Endothelial cell of umbilical vein (primary cell): ENCODE data around the gene GNPTAB. TPM values are rescaled to one million over a fixed set of nuclear protein-coding genes. Genes with fewer than 3 reads are reported as not detected.

Experiments used
- BruUV-seq: library from RNA; stranded (reverse); fragments of 400-500 nt; replicated peaks from 2 replicates; lab custom pipeline; 2021; lab: Mats Ljungman, UMichigan
- CTCF ChIA-PET: fragments of 300-600, 350-600 bp; sonication (Branson Sonifier 250); formaldehyde crosslinking; loops from one replicate; lab custom pipeline; 2021; ENCODE audit warnings: antibody characterized with exemption, inconsistent platforms; lab: Charles Lee
- POLR2A ChIA-PET: fragments of 300-600, 350-600 bp; sonication (Branson Sonifier 250); formaldehyde crosslinking; loops from one replicate; lab custom pipeline; 2021; ENCODE audit warnings: antibody characterized with exemption, inconsistent platforms; lab: Charles Lee
- DNase-seq: peaks from one replicate; pipeline ENCODE4 v3.0.0-alpha.2; 2011; ENCODE audit warnings: low read depth, low spot score
- FAIRE-seq: peaks from 2 replicates; lab custom pipeline; 2011; peaks lifted over from hg19 to GRCh38; lab: Jason Lieb, UNC
- H2AFZ ChIP-seq: 2 replicates; pipeline ENCODE4 v1.6.0; 2012; ENCODE audit warnings: low read depth, low read length, control low read depth, inconsistent platforms
- H3K27ac ChIP-seq: 2 replicates; pipeline ENCODE4 v1.5.1; 2011; ENCODE audit warnings: low read depth, mild to moderate bottlenecking, control low read depth, low read length, moderate library complexity; ENCODE audit not compliant: insufficient read depth
- H3K27me3 ChIP-seq, 2 experiments: 2 replicates each; pipeline versions ENCODE4 v1.6.0 to v1.6.1; 2011; ENCODE audit warnings: low read length in 2 of 2, mixed read lengths in 1 of 2; ENCODE audit not compliant: control insufficient read depth in 2 of 2, insufficient read depth in 2 of 2
- H3K36me3 ChIP-seq, 2 experiments: 2 replicates in 1 of 2; 3 replicates in 1 of 2; pipeline ENCODE4 v1.5.1; 2011; ENCODE audit warnings: low read length in 2 of 2, mild to moderate bottlenecking in 1 of 2, moderate library complexity in 1 of 2; ENCODE audit not compliant: control insufficient read depth in 2 of 2, insufficient read depth in 2 of 2; ENCODE audit errors: extremely low read depth in 1 of 2
- H3K4me1 ChIP-seq: 3 replicates; pipeline ENCODE4 v1.5.1; 2011; ENCODE audit warnings: mild to moderate bottlenecking, low read length; ENCODE audit not compliant: control insufficient read depth, insufficient read depth; ENCODE audit errors: extremely low read depth
- H3K4me2 ChIP-seq: 2 replicates; pipeline ENCODE4 v1.6.1; 2011; ENCODE audit warnings: low read length, control low read depth, mixed read lengths; ENCODE audit not compliant: insufficient read depth
- H3K4me3 ChIP-seq, 3 experiments: fragments of 200-600 bp in 1 of 3; sonication (generic), shearing (Covaris generic) in 1 of 3; replicated peaks in 1 of 3; 2 replicates each; pipeline ENCODE4 v1.5.1; 2011 to 2016; ENCODE audit warnings: control low read depth in 3 of 3, low read length in 3 of 3, mild to moderate bottlenecking in 2 of 3, inconsistent platforms in 1 of 3, low read depth in 1 of 3, moderate library complexity in 1 of 3; ENCODE audit not compliant: insufficient read depth in 1 of 3
- H3K79me2 ChIP-seq: 2 replicates; pipeline ENCODE4 v1.6.0; 2012; ENCODE audit warnings: low read length, inconsistent platforms; ENCODE audit not compliant: control insufficient read depth, insufficient read depth
- H3K9ac ChIP-seq: replicated peaks from 2 replicates; pipeline ENCODE3; 2011; ENCODE audit warnings: low read length, control low read depth; ENCODE audit not compliant: insufficient read depth; ENCODE audit errors: extremely low read depth
- H3K9me1 ChIP-seq: replicated peaks from 3 replicates; pipeline ENCODE4 v1.6.0; 2011; ENCODE audit warnings: mild to moderate bottlenecking, low read length; ENCODE audit not compliant: control insufficient read depth, insufficient read depth; ENCODE audit errors: extremely low read depth
- H3K9me3 ChIP-seq: replicated peaks from 2 replicates; pipeline ENCODE4 v1.5.1; 2012; ENCODE audit warnings: low read length, inconsistent platforms; ENCODE audit not compliant: control insufficient read depth, insufficient read depth
- H4K20me1 ChIP-seq: replicated peaks from 2 replicates; pipeline ENCODE3; 2011; ENCODE audit warnings: mild to moderate bottlenecking, low read length; ENCODE audit not compliant: control insufficient read depth, insufficient read depth; ENCODE audit errors: extremely low read depth
- EZH2 ChIP-seq: IDR thresholded peaks from 2 replicates; pipeline ENCODE4 v1.6.1; 2012; ENCODE audit warnings: borderline replicate concordance, low read depth, mild to moderate bottlenecking, moderate library complexity, low read length, inconsistent platforms; ENCODE audit not compliant: severe bottlenecking
- FOS ChIP-seq: IDR thresholded peaks from 2 replicates; pipeline ENCODE4 v1.6.1; 2011; ENCODE audit warnings: mild to moderate bottlenecking, low read length, moderate library complexity, borderline replicate concordance; ENCODE audit not compliant: insufficient read depth
- GATA2 ChIP-seq: IDR thresholded peaks from 2 replicates; pipeline ENCODE4 v1.7.0; 2011; ENCODE audit warnings: low read depth, mild to moderate bottlenecking, moderate library complexity, mixed read lengths, low read length; ENCODE audit not compliant: insufficient read length, insufficient read depth
- JUN ChIP-seq: IDR thresholded peaks from 2 replicates; pipeline ENCODE4 v1.6.1; 2011; ENCODE audit warnings: borderline replicate concordance, low read depth; ENCODE audit not compliant: insufficient read length, insufficient read depth
- MYC ChIP-seq: IDR thresholded peaks from one replicate; pipeline ENCODE4 v1.6.1; 2011; ENCODE audit warnings: mild to moderate bottlenecking, low read depth, low read length
- POLR2A ChIP-seq: IDR thresholded peaks from 2 replicates; pipeline ENCODE4 v1.6.1; 2012; ENCODE audit warnings: low read depth, mild to moderate bottlenecking, control low read depth, low read length
- POLR2AphosphoS5 ChIP-seq: IDR thresholded peaks from 2 replicates; pipeline ENCODE4 v1.6.1; 2012; ENCODE audit warnings: low read depth, mild to moderate bottlenecking, control low read depth, low read length, moderate library complexity; ENCODE audit not compliant: insufficient read depth
- dilution Hi-C: fragments of 300-500 bp; cut with MboI; formaldehyde crosslinking; loops from one replicate; pipeline ENCODE4 v1.15.0; 2019; ENCODE audit warnings: low sequenced_read_pairs; ENCODE audit not compliant: extremely low pct_ligation_motif_present
- intact Hi-C: fragments of 100-400 bp; cut with micrococcal nuclease; formaldehyde crosslinking; loops from one replicate; pipeline ENCODE4 v1.10.0; 2022
- polyA plus RNA-seq, 4 experiments: library from polyadenylated mRNA; depleted of rRNA in 3 of 4; stranded (reverse) in 3 of 4; unstranded in 1 of 4; fragments of >200 nt; gene quantifications; 2 replicates each; pipeline versions ENCODE4 v1.2.1 to v1.2.3, GENCODE V29; 2011 to 2012; ENCODE audit warnings: missing spikeins in 1 of 4
- total RNA-seq: library from RNA; stranded (reverse); gene quantifications from 2 replicates; pipeline ENCODE4 v1.2.3, GENCODE V29; 2021
- TF ChIP-seq, protein P1 (sequence below): IDR thresholded peaks from 2 replicates; pipeline ENCODE4 v1.6.1; 2011; ENCODE audit not compliant: insufficient read depth, insufficient read length
- TF ChIP-seq, protein P2 (sequence below), 2 donors: IDR thresholded peaks; 1 replicate in 1 of 2; 2 replicates in 1 of 2; pipeline ENCODE4 v1.5.1; 2011; ENCODE audit warnings: low read length in 2 of 2, mild to moderate bottlenecking in 2 of 2, moderate library complexity in 2 of 2, control low read depth in 1 of 2, inconsistent platforms in 1 of 2, low read depth in 1 of 2; ENCODE audit not compliant: insufficient read depth in 1 of 2; ENCODE audit errors: extremely low read depth in 1 of 2

GNPTAB gene
- total and polyA plus RNA-seq, 2 donors (not counting 3 experiments of a cell fraction or from before 2014, with no cell fraction given): 15.6 to 39.5 TPM

DNA sequence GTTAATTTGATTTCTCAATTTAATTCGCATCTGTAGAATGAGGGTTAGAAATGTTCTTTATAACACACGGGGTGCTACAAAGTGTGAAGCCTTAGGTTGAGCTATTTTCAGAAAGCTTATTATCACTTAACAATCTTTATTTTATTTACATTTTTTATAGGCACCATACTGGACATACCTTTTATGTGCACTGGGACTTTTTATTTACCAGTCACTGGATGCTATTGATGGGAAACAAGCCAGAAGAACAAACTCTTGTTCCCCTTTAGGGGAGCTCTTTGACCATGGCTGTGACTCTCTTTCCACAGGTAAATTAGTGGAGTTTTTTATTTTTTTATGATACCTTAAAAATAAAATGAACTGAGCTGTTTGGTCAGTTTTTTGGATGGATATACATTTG is 116.8 kb downstream of the GNPTAB start:
- H3K27ac ChIP-seq: no peak overlapping the region
- H3K36me3 ChIP-seq: no peaks in the 10 kb centered on the region
- no peaks in the 10 kb centered on the region for H3K27me3 ChIP-seq
- no peak overlapping the region for H3K4me3 ChIP-seq
- H2AFZ ChIP-seq: no peak overlapping the region
- no peak for FAIRE-seq
- no peak for TF ChIP-seq POLR2AphosphoS5
- TF ChIP-seq GATA2: no peak
- TF ChIP-seq, protein P1, sequence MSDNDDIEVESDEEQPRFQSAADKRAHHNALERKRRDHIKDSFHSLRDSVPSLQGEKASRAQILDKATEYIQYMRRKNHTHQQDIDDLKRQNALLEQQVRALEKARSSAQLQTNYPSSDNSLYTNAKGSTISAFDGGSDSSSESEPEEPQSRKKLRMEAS: no peak
- TF ChIP-seq POLR2A: no peak
- TF ChIP-seq FOS: no peak
- TF ChIP-seq, protein P2, sequence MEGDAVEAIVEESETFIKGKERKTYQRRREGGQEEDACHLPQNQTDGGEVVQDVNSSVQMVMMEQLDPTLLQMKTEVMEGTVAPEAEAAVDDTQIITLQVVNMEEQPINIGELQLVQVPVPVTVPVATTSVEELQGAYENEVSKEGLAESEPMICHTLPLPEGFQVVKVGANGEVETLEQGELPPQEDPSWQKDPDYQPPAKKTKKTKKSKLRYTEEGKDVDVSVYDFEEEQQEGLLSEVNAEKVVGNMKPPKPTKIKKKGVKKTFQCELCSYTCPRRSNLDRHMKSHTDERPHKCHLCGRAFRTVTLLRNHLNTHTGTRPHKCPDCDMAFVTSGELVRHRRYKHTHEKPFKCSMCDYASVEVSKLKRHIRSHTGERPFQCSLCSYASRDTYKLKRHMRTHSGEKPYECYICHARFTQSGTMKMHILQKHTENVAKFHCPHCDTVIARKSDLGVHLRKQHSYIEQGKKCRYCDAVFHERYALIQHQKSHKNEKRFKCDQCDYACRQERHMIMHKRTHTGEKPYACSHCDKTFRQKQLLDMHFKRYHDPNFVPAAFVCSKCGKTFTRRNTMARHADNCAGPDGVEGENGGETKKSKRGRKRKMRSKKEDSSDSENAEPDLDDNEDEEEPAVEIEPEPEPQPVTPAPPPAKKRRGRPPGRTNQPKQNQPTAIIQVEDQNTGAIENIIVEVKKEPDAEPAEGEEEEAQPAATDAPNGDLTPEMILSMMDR (IDR thresholded peaks at IDR 0.05; ENCODE audit: extremely low read depth in 1 of 2, insufficient read depth in 1 of 2, low read depth in 1 of 2, low read length in 2 of 2): no peak
- TF ChIP-seq EZH2: no peak
- no peak for TF ChIP-seq JUN
- TF ChIP-seq MYC: no peak
- no peaks in the 10 kb centered on the region for H3K9me1 ChIP-seq
- dilution Hi-C loops (no loop called here), intact Hi-C loops (no loop called here)
- no peak overlapping the region for H3K9ac ChIP-seq
- no peaks in the 10 kb centered on the region for H4K20me1 ChIP-seq
- no peaks in the 10 kb centered on the region for H3K4me1 ChIP-seq
- CTCF ChIA-PET: interaction anchor here (0.6 to 0.9 kb wide), 3 partner anchors 15 to 87 kb away, joined by 3 read pairs; no protein-coding TSS in a partner anchor
- POLR2A ChIA-PET: no interaction called here
- DNase-seq: no peak
- H3K79me2 ChIP-seq: peaks cover 8% of the 10 kb centered on the region
- no TSS peak for BruUV-seq
- no peak overlapping the region for H3K4me2 ChIP-seq
- no peaks in the 10 kb centered on the region for H3K9me3 ChIP-seq
